Activated CD4-positive, alpha-beta T cell treated with anti-CD3 and anti-CD28 coated beads, Interleukin-2, amount 50 U/mL, for 24 hours (primary cell): Measurements from ENCODE around the gene ARVCF.

ENCODE experiments used
- DNase-seq, 2 donors: peaks; one replicate each; pipeline ENCODE4 v3.0.0-alpha.2; 2020; ENCODE audit warnings: low read depth in 1 of 2, low spot score in 1 of 2

Gene ARVCF

GRCh38 chr22:19987394-19988306 is 29.0 kb downstream of the ARVCF start:
- no peak for DNase-seq

- DNase-seq = peak in 1 of 2 donors; percentile 32
Measured at GRCh38 chr22:19986410-19987341, 29.9 kb downstream of the ARVCF start.

GRCh38 chr22:19986011-19986409 is 30.6 kb downstream of the ARVCF start:
- no peak for DNase-seq

- no peak for DNase-seq
Measured at GRCh38 chr22:19984851-19985811, 31.5 kb downstream of the ARVCF start.

GRCh38 chr22:19984201-19984753 is 32.3 kb downstream of the ARVCF start:
- no peak for DNase-seq

- DNase-seq = no peak
Measured at GRCh38 chr22:19983741-19984140, 32.9 kb downstream of the ARVCF start.

GRCh38 chr22:19982991-19983578 is 33.5 kb downstream of the ARVCF start:
- DNase-seq = no peak

GRCh38 chr22:19981961-19982920 is 34.4 kb downstream of the ARVCF start:
- DNase-seq = no peak

- no peak for DNase-seq
Measured at GRCh38 chr22:19981171-19981960, 35.3 kb downstream of the ARVCF start.

GRCh38 chr22:19980766-19981165 is 35.9 kb downstream of the ARVCF start:
- DNase-seq = no peak

GRCh38 chr22:19979712-19980493 is 36.7 kb downstream of the ARVCF start:
- DNase-seq = no peak

- no peak for DNase-seq
Measured at GRCh38 chr22:19978748-19979147, 37.9 kb downstream of the ARVCF start.

- DNase-seq = no peak
Measured at GRCh38 chr22:19977296-19978243, 39.1 kb downstream of the ARVCF start.

GRCh38 chr22:19976671-19977070 is 40.0 kb downstream of the ARVCF start:
- no peak for DNase-seq

GRCh38 chr22:19975707-19976035 is 41.0 kb downstream of the ARVCF start:
- DNase-seq = no peak
